AG09309 (cell line): ENCODE results near the gene SNAPC2.

Experiments
- DNase-seq: peaks from one replicate; pipeline ENCODE4 v3.0.0-alpha.2; 2010; ENCODE audit warnings: low read depth
- H3K4me3 ChIP-seq: 2 replicates; pipeline ENCODE4 v1.5.1; 2011; ENCODE audit warnings: mild to moderate bottlenecking, low read depth, low read length, moderate library complexity; ENCODE audit not compliant: control insufficient read depth
- TF ChIP-seq, protein P1 (sequence below): IDR thresholded peaks from 2 replicates; pipeline ENCODE4 v1.5.1; 2011; ENCODE audit warnings: mild to moderate bottlenecking, low read depth, low read length, inconsistent platforms; ENCODE audit not compliant: insufficient read depth, control insufficient read depth; ENCODE audit errors: missing control alignments

The SNAPC2 gene, protein sequence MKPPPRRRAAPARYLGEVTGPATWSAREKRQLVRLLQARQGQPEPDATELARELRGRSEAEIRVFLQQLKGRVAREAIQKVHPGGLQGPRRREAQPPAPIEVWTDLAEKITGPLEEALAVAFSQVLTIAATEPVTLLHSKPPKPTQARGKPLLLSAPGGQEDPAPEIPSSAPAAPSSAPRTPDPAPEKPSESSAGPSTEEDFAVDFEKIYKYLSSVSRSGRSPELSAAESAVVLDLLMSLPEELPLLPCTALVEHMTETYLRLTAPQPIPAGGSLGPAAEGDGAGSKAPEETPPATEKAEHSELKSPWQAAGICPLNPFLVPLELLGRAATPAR

DNA sequence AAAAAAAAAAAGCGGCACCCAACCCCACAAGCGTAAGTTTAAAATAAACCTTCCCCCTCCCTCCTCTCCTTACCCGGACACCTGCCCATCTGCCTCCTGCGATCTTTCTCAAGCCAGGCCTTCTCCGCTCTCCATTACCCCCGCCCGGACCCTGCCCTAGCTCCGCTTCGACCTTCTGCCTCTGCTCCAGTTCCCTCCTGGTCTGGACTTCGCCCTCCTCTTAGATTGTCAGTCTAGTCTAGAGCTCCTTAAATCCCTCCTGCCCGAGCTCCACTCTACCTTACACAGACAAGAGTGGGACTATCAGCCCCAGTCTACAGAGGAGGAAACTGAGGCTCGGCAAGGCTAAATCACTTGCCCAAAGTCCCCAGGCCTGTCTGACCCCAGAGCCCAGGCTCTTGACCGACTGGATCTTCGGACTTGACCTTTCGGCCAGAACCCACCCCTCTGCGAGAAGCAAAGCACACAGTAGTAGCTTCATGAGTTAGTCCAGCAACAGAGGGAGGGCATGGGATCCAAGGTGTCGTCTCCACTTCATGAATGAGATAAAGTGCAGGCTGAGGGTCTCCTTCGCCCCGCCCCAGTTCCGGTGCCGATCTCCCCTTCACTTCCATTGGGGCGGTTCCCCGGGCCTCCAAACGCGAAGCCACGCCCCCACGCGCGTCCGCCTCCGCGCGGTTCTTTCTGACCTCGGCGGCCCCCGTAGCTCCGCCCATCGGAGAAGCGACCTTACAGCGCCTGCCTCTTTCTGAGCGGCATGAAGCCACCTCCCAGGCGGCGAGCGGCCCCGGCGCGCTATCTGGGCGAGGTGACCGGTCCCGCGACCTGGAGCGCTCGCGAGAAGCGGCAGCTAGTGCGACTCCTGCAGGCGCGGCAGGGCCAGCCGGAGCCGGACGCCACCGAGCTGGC is at the start of gene SNAPC2:
TSS of gene SNAPC2 (plus strand) at position 729 of the 909 bp plus-strand sequence. CDS start at position 758, 29 bp downstream.
- peak; percentile 66 for DNase-seq
- TF ChIP-seq, protein P1, sequence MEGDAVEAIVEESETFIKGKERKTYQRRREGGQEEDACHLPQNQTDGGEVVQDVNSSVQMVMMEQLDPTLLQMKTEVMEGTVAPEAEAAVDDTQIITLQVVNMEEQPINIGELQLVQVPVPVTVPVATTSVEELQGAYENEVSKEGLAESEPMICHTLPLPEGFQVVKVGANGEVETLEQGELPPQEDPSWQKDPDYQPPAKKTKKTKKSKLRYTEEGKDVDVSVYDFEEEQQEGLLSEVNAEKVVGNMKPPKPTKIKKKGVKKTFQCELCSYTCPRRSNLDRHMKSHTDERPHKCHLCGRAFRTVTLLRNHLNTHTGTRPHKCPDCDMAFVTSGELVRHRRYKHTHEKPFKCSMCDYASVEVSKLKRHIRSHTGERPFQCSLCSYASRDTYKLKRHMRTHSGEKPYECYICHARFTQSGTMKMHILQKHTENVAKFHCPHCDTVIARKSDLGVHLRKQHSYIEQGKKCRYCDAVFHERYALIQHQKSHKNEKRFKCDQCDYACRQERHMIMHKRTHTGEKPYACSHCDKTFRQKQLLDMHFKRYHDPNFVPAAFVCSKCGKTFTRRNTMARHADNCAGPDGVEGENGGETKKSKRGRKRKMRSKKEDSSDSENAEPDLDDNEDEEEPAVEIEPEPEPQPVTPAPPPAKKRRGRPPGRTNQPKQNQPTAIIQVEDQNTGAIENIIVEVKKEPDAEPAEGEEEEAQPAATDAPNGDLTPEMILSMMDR: no peak
- peak within 1 kb of the TSS; percentile 51 for H3K4me3 ChIP-seq

DNA sequence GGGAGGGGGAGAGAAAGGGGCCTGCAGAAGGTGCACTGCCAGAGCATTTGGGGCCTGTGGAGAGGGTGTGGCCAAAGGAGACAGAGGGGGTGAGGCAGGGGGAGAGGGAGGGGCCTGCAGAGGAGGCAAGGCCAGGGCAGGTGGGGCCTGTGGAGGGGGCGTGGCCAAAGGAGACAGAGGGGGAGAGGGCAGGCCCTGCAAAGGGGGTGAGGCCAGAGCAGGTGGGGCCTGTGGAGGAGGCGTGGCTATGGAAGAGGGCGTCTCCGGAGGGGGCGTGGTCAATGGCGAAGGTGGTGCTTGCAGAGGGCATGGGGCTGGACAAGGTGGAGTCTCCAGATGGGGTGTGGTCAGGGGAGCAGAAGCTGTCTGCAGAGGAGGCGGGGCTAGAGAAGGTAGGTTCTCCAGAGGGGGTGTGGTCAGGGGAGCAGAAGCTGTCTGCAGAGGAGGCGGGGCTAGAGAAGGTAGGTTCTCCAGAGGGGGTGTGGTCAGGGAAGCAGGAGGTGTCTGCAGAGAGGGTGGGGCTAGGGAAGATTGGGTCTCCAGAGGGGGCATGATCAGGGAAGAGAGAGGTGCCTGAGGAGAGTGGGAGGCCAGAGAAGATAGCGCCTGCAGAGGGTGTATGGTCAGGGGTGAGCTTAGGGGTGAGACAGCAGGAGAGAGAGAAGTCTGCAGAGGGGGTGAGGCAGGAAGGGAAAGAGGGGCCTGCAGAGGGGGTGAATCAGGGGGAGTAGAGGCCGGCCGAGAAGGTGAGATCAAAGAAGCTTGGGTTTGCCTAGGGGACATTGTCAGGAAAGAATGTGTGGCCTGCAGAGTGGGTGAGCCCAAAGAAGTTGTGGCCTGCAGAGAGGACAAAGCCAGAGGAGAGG is 49.3 kb upstream of the SNAPC2 start:
- TF ChIP-seq, protein P1: no peak
- H3K4me3 ChIP-seq: no peak overlapping the region
- no peak for DNase-seq

DNA sequence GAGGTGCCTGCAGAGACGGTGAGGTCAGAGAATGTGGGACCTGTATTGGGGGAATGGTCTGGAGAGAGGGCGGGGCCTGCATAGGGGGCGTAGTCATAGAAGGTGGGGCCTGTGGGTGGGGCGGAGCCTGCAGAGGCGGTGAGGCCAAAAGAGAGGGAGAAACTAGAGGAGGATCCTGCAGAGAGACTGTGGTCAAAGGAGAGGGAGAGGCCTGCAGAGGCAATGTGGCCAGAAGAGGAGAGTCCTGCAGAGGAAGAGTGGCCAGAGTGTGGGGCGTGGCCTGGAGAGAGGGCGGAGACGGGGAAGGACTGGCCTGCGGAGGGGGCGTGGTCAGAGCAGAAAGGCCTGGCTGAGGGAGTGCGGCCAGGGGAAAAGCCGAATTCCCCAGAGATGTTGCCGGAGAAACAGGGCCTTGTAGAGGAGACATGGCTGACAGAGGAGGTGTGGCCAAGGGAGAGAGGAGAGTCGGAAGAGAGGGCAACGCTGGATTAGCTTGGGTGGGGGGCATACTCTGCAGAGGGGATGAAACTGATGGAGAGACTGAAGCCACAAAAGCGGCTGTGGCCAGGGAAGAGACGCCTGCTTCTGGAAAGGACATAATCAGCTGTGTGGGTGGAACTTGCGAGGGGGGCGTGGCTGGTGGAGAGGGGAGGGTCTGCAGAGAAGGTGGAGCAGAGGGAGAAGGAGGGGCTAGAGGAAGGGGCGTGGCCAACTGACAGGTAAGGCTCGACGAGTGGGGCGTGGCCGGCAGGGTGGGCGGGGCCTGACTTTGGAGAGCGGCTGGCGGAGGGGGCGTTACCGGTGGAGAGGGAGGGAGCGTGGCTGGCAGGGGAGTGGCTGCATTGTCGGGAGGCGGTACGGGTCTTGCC is 48.5 kb upstream of the SNAPC2 start:
- DNase-seq: peak; percentile 65
- peak overlapping the region; percentile 29 for H3K4me3 ChIP-seq
- TF ChIP-seq, protein P1: no peak

DNA sequence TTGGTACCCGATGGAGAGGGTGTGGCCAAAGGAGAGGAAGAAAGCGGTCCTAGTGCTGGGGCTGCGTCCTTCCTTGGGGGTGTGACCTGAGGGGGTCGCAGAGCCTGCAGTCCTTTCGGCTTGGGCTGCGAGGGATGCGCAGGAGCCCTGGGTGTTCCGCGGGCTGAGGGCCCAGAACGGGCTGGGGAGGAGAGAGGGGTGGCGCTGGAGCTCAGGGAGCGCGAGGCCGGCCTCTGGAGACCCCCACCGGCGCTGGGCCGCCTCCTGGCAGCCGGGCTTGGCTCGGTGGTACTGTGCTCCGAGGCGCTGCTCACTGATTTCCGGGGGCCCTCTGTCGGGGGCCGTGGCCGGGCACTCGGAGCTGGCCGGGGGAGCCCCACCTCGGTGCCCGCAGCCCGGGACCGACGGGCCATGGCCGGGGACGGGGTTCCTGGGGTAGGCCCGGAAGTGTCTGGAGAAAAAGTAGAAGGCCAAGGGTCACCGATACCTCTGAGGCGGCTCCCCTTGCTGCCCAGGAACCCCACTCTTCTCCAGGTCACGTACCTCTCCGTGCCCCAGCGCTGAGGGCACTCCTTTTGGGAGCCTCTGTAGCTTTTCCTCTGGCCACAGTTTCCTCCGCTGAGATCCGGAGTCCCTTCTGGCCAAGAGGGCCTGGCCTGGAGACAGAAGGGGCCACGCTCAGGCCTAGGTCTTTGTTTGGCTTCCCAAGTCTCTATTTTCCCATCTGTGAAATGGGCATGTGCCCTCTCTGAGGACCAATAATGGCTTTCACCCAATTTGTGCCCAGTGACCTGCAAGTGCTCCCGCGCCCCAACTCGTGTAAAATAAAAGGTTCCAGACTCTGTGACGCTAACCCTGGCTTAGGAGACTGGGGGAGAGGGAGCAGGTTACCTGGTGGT is 47.6 kb upstream of the SNAPC2 start:
- TF ChIP-seq, protein P1: no peak
- H3K4me3 ChIP-seq: no peak overlapping the region
- DNase-seq: no peak

DNA sequence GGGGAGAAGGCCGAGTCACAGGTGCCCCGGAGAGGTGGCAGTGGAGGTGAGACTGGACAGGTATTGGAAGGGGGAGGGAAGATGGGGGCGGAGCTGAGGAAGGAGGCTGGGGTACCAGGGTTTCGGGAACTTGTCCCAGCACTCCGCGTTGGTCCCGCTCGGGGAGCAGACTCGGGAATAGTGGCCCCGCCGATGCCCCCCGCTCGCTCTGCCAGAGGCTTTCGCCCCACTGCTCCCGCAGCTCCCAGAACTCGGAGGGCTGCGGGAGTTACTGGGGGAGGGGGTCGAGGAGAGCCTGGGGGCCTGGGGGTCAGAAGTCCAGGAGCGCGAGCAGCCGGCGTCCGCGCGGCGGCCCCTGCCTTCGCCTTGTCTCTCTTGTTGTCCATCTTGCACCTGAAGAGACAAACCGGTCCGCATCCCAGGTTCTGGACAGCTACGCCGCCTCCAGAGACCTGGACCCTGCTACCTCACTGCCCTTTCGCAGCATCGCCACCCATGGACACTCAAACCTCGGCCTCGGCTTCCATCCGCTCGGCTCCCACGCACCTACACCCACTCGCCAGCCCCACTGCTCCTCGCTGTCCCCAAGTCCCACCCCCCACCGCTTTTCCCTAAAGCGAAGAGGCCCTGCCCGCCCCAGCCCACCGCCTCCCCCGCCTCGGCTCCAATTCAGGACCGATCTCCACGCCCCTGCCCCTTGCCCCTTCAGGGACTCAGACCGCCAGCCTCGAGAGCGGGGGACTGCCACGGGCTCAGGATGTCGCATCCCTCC is 46.6 kb upstream of the SNAPC2 start:
- TF ChIP-seq, protein P1: no peak
- H3K4me3 ChIP-seq: no peak overlapping the region
- no peak for DNase-seq
